ENCODE data around the gene ARMC8. TPM values are rescaled to one million over a fixed set of nuclear protein-coding genes. Genes with fewer than 3 reads are reported as not detected.
A peak's percentile ranks its signal among the peaks of the same experiment; 100 is the strongest.

Gene ARMC8
- total RNA-seq, 1 experiment from 2014 or later: 63.6 TPM

DNA sequence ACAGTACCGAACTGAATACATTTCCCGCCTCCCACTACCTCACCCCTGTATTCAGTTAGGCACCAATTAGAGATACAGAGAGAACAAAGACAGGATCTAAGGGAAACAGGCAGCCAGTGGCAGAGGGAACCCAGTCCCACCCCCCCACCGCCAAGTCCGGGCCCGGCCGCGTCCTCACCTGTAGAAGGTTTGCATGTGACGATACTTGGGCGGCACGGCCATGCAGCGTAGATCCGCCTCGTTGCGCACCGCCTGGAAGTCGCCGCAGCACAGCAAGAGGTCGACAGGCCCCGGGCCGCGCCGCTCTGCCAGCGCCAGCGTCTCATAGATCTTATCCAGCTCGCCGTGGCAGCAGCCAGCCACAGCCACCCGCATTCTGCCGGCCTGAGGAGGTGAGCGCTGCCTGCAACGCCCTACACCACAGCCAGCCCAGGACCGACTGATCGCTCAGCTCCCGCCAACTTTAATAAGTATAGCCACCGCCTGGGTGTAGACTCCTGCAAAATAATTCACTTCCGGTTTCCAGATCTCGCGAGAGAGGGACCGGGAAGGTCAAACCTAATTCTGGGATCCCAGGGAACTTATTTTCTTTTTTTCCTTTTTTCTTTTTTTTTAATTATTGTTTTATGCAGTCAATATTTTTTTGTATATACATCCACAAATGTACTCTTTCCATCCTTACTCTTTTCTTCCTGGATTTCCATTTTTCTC, 12.5 kb upstream of the ARMC8 start, which contains the start of gene DBR1:
Gene DBR1, minus strand, starts transcription at position 501 of the 711 bp plus-strand sequence. Its CDS starts 126 bp downstream, at position 375.
- H3K79me2 ChIP-seq (ENCODE audit: insufficient read depth, low read length): no peaks in the 10 kb centered on the region; the same call in 1 of the 2 replicates
- no CpG with 5 or more reads among the region's 38 CpGs for WGBS (ENCODE audit: extremely low coverage, insufficient read length, low lambda C conversion rate)

More for the DNA sequence above, 12.5 kb upstream of the ARMC8 start, which contains the start of gene DBR1:
- peaks cover 5 to 11% of the 10 kb centered on the region in 2 experiments for H3K4me1 Mint-ChIP-seq
- H3K36me3 Mint-ChIP-seq (ENCODE audit: insufficient read depth in 1 of 3, low read depth in 3 of 3): peaks cover 8 to 32% (median 29%) of the 10 kb centered on the region in 3 experiments; a peak in 6 of 7 replicates
- no peak within 1 kb of the TSS for H2AK5ac ChIP-seq (ENCODE audit: insufficient read length, low read length)
- peaks cover 8% of the 10 kb centered on the region for H3K23me2 ChIP-seq (ENCODE audit: insufficient read length, low read depth, low read length, poor library complexity, severe bottlenecking)
- no peak within 1 kb of the TSS for H3K56ac ChIP-seq (ENCODE audit: insufficient read length, low read depth, low read length)
- no peak within 1 kb of the TSS for H2BK12ac ChIP-seq (ENCODE audit: insufficient read length, low read depth, low read length)
- no peak within 1 kb of the TSS for H3K27ac ChIP-seq (ENCODE audit: insufficient read length, low read depth, low read length)
- peak within 1 kb of the TSS; percentile 45 for H4K5ac ChIP-seq (ENCODE audit: insufficient read length, low read depth, low read length)
- H3K4me1 ChIP-seq (ENCODE audit: insufficient read depth, low read length): no peaks in the 10 kb centered on the region
- no peak within 1 kb of the TSS for H3T11ph ChIP-seq (ENCODE audit: low read length)
- peaks cover 5% of the 10 kb centered on the region for H3K27me3 Mint-ChIP-seq (ENCODE audit: low read depth)
- no peak within 1 kb of the TSS for H2AFZ ChIP-seq (ENCODE audit: low read length)
- H3K23ac ChIP-seq (ENCODE audit: insufficient read length, low read depth, low read length): no peak within 1 kb of the TSS
- peaks cover 0 to 10% of the 10 kb centered on the region in 2 experiments; a peak in 2 of 5 replicates for H3K9me3 Mint-ChIP-seq
- H3K79me1 ChIP-seq (ENCODE audit: insufficient read depth, low read depth, low read length, poor library complexity, severe bottlenecking): no peaks in the 10 kb centered on the region
- H3K9ac ChIP-seq (ENCODE audit: extremely low read depth, insufficient read length, low read length): peak within 1 kb of the TSS; percentile 91
- peak within 1 kb of the TSS; percentile 93 to 99 (median 97) for H3K27ac Mint-ChIP-seq
- H2BK120ac ChIP-seq (ENCODE audit: low read depth, low read length, poor library complexity, severe bottlenecking): no peak within 1 kb of the TSS
- no peak within 1 kb of the TSS for H2BK15ac ChIP-seq (ENCODE audit: low read depth, low read length)
- H2BK20ac ChIP-seq (ENCODE audit: low read depth, low read length, poor library complexity, severe bottlenecking): no peak within 1 kb of the TSS
- H3K14ac ChIP-seq (ENCODE audit: insufficient read depth, low read length): peak within 1 kb of the TSS; percentile 95
- H3K4me2 ChIP-seq (ENCODE audit: insufficient read depth, insufficient read length, low read length): peak within 1 kb of the TSS; percentile 97
- H4K20me1 ChIP-seq (ENCODE audit: control insufficient read depth, insufficient read depth, insufficient read length): no peaks in the 10 kb centered on the region
- peak; percentile 77 for DNase-seq
- no peak within 1 kb of the TSS for H4K91ac ChIP-seq (ENCODE audit: insufficient read length, low read depth, low read length)
- no peak within 1 kb of the TSS for H4K8ac ChIP-seq (replicated peaks; ENCODE audit: insufficient read length, low read depth, low read length)
- TF ChIP-seq, protein P1, sequence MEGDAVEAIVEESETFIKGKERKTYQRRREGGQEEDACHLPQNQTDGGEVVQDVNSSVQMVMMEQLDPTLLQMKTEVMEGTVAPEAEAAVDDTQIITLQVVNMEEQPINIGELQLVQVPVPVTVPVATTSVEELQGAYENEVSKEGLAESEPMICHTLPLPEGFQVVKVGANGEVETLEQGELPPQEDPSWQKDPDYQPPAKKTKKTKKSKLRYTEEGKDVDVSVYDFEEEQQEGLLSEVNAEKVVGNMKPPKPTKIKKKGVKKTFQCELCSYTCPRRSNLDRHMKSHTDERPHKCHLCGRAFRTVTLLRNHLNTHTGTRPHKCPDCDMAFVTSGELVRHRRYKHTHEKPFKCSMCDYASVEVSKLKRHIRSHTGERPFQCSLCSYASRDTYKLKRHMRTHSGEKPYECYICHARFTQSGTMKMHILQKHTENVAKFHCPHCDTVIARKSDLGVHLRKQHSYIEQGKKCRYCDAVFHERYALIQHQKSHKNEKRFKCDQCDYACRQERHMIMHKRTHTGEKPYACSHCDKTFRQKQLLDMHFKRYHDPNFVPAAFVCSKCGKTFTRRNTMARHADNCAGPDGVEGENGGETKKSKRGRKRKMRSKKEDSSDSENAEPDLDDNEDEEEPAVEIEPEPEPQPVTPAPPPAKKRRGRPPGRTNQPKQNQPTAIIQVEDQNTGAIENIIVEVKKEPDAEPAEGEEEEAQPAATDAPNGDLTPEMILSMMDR (conservative IDR thresholded peaks at IDR 0.05): no peak
- H3K4me3 Mint-ChIP-seq: peak within 1 kb of the TSS; percentile 95 to 96
- no peaks in the 10 kb centered on the region for H3K9me3 ChIP-seq (ENCODE audit: control insufficient read depth, low read depth, low read length)
- no peaks in the 10 kb centered on the region for H3K27me3 ChIP-seq (ENCODE audit: insufficient read depth, low read length)
- no peak within 1 kb of the TSS for H3K4ac ChIP-seq (ENCODE audit: low read depth, low read length)
- H2BK5ac ChIP-seq (ENCODE audit: insufficient read length, low read length): no peak within 1 kb of the TSS
- H3K18ac ChIP-seq (ENCODE audit: insufficient read length, low read depth, low read length): peak within 1 kb of the TSS; percentile 97

Measured in H9 (cell line).